ENCODE measurements around the gene PRTFDC1. TPM values are rescaled to one million over a fixed set of nuclear protein-coding genes. Genes with fewer than 3 reads are reported as not detected.
A peak's percentile ranks its signal among the peaks of the same experiment; 100 is the strongest.
"Not testable (repeated sequence)": the region's sequence is repeated elsewhere in the genome, so short reads cannot be mapped to it uniquely, and the experiment has no call there.

The PRTFDC1 gene
- total and polyA plus RNA-seq, 10 donors = 0.85 to 3.8 (median 2.6) TPM

- intact Hi-C loops (cut with DNase I; ENCODE audit: low total_unique reads) = no loop called here
- 61 to 76% (median 68%) methylated on average over 5 of the region's 5 CpGs for WGBS, 5 donors
- H3K9me3 ChIP-seq = no peaks in the 10 kb centered on the region
- H3K36me3 ChIP-seq = no peaks in the 10 kb centered on the region
- no peak for DNase-seq
- no peak overlapping the region for H3K4me3 ChIP-seq
- H3K27ac ChIP-seq = peak overlapping the region in 6 of 8 donors; percentile 6 to 52 (median 40)
- no peaks in the 10 kb centered on the region for H3K27me3 ChIP-seq (replicated peaks in 1 of 7)
- no peak for TF ChIP-seq POLR2AphosphoS5 (IDR thresholded peaks at IDR 0.05)
- no peaks in the 10 kb centered on the region for H3K4me1 ChIP-seq
Measured at GRCh38 chr10:24958721-24959381, 6.4 kb upstream of the PRTFDC1 start.

DNA sequence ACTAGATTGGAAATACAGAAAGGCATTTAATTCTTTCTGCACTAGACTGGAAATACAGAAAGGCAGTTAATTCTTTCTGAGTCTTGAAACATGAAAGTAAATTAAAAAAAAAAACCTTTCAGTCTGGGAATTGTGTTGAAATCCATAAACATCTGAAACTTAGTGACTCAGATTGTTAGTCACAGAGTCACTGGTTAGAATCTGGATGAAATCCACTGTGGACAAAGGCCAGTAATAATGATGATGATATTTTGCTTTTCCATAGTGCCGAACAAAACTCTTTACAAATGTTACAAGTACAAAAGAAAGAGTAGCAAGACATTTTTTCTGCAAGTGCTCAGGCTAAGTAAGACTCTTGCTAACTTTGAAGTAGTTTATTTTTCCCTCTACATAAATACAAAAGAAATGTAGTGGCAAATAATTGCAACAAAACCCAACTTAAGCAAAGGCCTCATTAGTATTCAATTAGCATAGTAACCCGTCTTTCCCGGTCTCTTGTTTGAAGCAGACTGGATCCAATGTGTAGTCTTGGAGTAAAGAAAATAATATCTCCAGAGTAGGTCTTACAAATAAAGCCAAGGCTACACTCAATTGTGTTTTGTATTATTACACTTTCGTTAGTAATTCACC is 5.8 kb upstream of the PRTFDC1 start:
- TF ChIP-seq POLR2A (IDR thresholded peaks at IDR 0.05) = no peak
- Histone ChIP-seq H3K4me3 (no peak overlapping the region), H3K27me3 (replicated peaks in 1 of 7) (peaks cover 0 to 2% (median 0%) of the 10 kb centered on the region in 7 donors), H3K27ac (peak overlapping the region in 6 of 8 donors; percentile 6 to 52 (median 40)), H3K4me1 (peaks cover 0 to 6% (median 2%) of the 10 kb centered on the region in 6 donors), H3K36me3 (no peaks in the 10 kb centered on the region), H3K9me3 (no peaks in the 10 kb centered on the region)
- no peak for DNase-seq
- intact Hi-C loops (cut with DNase I; ENCODE audit: low total_unique reads) = no loop called here
- 72 to 84% (median 81%) methylated on average over 4 of the region's 4 CpGs for WGBS, 5 donors

DNA sequence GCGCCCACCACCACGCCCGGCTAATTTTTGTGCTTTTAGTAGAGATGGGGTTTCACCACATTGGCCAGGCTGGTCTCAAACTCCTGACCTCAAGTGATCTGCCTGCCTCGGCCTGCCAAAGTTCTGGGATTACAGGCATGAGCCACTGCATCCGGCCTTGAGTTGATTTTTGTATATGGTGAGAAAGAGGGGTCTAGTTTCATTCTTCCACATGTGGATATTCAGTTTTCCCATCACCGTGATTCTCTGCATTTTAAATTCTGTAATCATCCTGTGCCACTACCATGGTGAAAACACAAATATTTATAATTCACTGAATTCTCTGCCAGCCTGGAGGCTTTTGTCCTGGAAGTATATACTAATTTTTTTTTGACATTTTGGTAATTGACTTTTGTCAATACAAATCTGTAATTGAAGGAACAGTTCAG is 5.2 kb upstream of the PRTFDC1 start:
- H3K4me3 ChIP-seq; H3K9me3 ChIP-seq; DNase-seq; H3K36me3 ChIP-seq; intact Hi-C loops (cut with DNase I; ENCODE audit: low total_unique reads); H3K27me3 ChIP-seq (replicated peaks in 1 of 7): not testable (repeated sequence)
- 82 to 91% (median 89%) methylated on average over 6 of the region's 6 CpGs for WGBS, 5 donors
- H3K4me1 ChIP-seq = peaks cover 0 to 11% (median 7%) of the 10 kb centered on the region in 6 donors
- H3K27ac ChIP-seq = peak overlapping the region in 3 of 8 donors; percentile 7 to 45 (median 12)

- H3K27ac ChIP-seq = no peak overlapping the region
- peaks cover 0 to 29% (median 14%) of the 10 kb centered on the region in 6 donors for H3K4me1 ChIP-seq
- 91 to 94% (median 92%) methylated on average over 11 of the region's 11 CpGs for WGBS, 5 donors
- H3K9me3 ChIP-seq = no peaks in the 10 kb centered on the region
- H3K36me3 ChIP-seq = no peaks in the 10 kb centered on the region
- no peak for DNase-seq
- peaks cover 0 to 19% (median 0%) of the 10 kb centered on the region in 7 donors for H3K27me3 ChIP-seq (replicated peaks in 1 of 7)
- no peak for TF ChIP-seq POLR2A (IDR thresholded peaks at IDR 0.05)
- TF ChIP-seq, protein P1, sequence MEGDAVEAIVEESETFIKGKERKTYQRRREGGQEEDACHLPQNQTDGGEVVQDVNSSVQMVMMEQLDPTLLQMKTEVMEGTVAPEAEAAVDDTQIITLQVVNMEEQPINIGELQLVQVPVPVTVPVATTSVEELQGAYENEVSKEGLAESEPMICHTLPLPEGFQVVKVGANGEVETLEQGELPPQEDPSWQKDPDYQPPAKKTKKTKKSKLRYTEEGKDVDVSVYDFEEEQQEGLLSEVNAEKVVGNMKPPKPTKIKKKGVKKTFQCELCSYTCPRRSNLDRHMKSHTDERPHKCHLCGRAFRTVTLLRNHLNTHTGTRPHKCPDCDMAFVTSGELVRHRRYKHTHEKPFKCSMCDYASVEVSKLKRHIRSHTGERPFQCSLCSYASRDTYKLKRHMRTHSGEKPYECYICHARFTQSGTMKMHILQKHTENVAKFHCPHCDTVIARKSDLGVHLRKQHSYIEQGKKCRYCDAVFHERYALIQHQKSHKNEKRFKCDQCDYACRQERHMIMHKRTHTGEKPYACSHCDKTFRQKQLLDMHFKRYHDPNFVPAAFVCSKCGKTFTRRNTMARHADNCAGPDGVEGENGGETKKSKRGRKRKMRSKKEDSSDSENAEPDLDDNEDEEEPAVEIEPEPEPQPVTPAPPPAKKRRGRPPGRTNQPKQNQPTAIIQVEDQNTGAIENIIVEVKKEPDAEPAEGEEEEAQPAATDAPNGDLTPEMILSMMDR (IDR thresholded peaks at IDR 0.05 in 8 of 11, conservative IDR thresholded peaks at IDR 0.05 in 3 of 11) = no peak
- TF ChIP-seq POLR2AphosphoS5 (IDR thresholded peaks at IDR 0.05) = no peak
- no peak overlapping the region for H3K4me3 ChIP-seq
- intact Hi-C loops (cut with DNase I; ENCODE audit: low total_unique reads) = no loop called here
Measured at GRCh38 chr10:24953675-24954074, 1.3 kb upstream of the PRTFDC1 start.

- peaks cover 0 to 29% (median 14%) of the 10 kb centered on the region in 6 donors for H3K4me1 ChIP-seq
- peak overlapping the region; percentile 38 to 79 (median 52) for H3K4me3 ChIP-seq
- H3K9me3 ChIP-seq = no peaks in the 10 kb centered on the region
- no peak for TF ChIP-seq POLR2A (IDR thresholded peaks at IDR 0.05)
- TF ChIP-seq, protein P1 (IDR thresholded peaks at IDR 0.05 in 8 of 11, conservative IDR thresholded peaks at IDR 0.05 in 3 of 11) = peak in 10 of 11 experiments; percentile 15 to 70 (median 50)
- intact Hi-C loops (cut with DNase I; ENCODE audit: low total_unique reads) = no loop called here
- H3K27ac ChIP-seq = peak overlapping the region; percentile 64 to 84 (median 78)
- 11 to 24% (median 15%) methylated on average over 18 to 53 of the region's 53 CpGs for WGBS, 5 donors
- peak; percentile 89 for DNase-seq
- H3K36me3 ChIP-seq = no peaks in the 10 kb centered on the region
- H3K27me3 ChIP-seq (replicated peaks in 1 of 7) = peaks cover 0 to 19% (median 0%) of the 10 kb centered on the region in 7 donors
Measured at GRCh38 chr10:24952707-24953645, 570 bp upstream of the PRTFDC1 start.
